WTC11 (cell line): Measurements from ENCODE around the gene KYNU. TPM values are rescaled to one million over a fixed set of nuclear protein-coding genes. Genes with fewer than 3 reads are reported as not detected.
"Not testable (repeated sequence)": the region's sequence is repeated elsewhere in the genome, so short reads cannot be mapped to it uniquely, and the experiment has no call there.

Experiments used
- ATAC-seq: fragments of 200-7000 bp; cut with Tn5 transposase; 2 replicates; pipeline ENCODE4 v1.10.0; 2021; ENCODE audit warnings: mild to moderate bottlenecking, moderate library complexity
- CTCF ChIA-PET: fragments of 300-600 bp; sonication (Branson Sonifier 250); formaldehyde crosslinking; loops from one replicate; lab custom pipeline; 2021; ENCODE audit warnings: antibody characterized with exemption; lab: Charles Lee
- POLR2A ChIA-PET: fragments of 350-600 bp; sonication (Branson Sonifier 250); formaldehyde crosslinking; loops from one replicate; lab custom pipeline; 2021; ENCODE audit warnings: antibody characterized with exemption; lab: Charles Lee
- DNase-seq: peaks from one replicate; pipeline ENCODE4 v3.0.0; 2021; ENCODE audit warnings: low spot score
- H3K27ac Mint-ChIP-seq: 2 replicates; pipeline ENCODE4 v1.8.0; 2021; ENCODE audit warnings: mixed read lengths
- H3K27me3 Mint-ChIP-seq: 2 replicates; pipeline ENCODE4 v1.8.0; 2021; ENCODE audit warnings: low read depth, mild to moderate bottlenecking, moderate library complexity, mixed read lengths
- H3K36me3 Mint-ChIP-seq: 2 replicates; pipeline ENCODE4 v1.8.0; 2021; ENCODE audit warnings: mixed read lengths
- H3K4me1 Mint-ChIP-seq: 2 replicates; pipeline ENCODE4 v1.8.0; 2022; ENCODE audit warnings: mixed read lengths
- H3K4me3 Mint-ChIP-seq: 2 replicates; pipeline ENCODE4 v1.8.0; 2021; ENCODE audit warnings: mild to moderate bottlenecking, moderate library complexity, mixed read lengths
- H3K9me3 Mint-ChIP-seq: 2 replicates; pipeline ENCODE4 v1.8.0; 2021; ENCODE audit warnings: mixed read lengths
- ATF3 ChIP-seq: sonication (generic); formaldehyde crosslinking; conservative IDR thresholded peaks from 2 replicates; pipeline ENCODE4 v1.8.1; 2022; ENCODE audit warnings: mild to moderate bottlenecking, missing genetic modification reagents
- CBFB ChIP-seq: sonication (generic); formaldehyde crosslinking; IDR thresholded peaks from 2 replicates; pipeline ENCODE4 v1.8.1; 2022; ENCODE audit warnings: mild to moderate bottlenecking, low read depth, missing genetic modification reagents
- CREM ChIP-seq: sonication (generic); formaldehyde crosslinking; IDR thresholded peaks from 2 replicates; pipeline ENCODE4 v1.8.1; 2022; ENCODE audit warnings: mild to moderate bottlenecking, missing genetic modification reagents, moderate library complexity
- ERG ChIP-seq: fragments of 250-450 bp; sonication (Bioruptor Pico); IDR thresholded peaks from 2 replicates; pipeline ENCODE4 v1.8.0; 2021; ENCODE audit warnings: mild to moderate bottlenecking
- HMGA2 ChIP-seq: fragments of 250-450 bp; sonication (Bioruptor Pico); IDR thresholded peaks from 2 replicates; pipeline ENCODE4 v1.4.0; 2021; ENCODE audit warnings: mild to moderate bottlenecking, moderate library complexity
- JUN ChIP-seq: sonication (generic); formaldehyde crosslinking; IDR thresholded peaks from 2 replicates; pipeline ENCODE4 v1.8.0; 2023; ENCODE audit warnings: mild to moderate bottlenecking, missing genetic modification reagents
- KAT7 ChIP-seq: sonication (generic); formaldehyde crosslinking; IDR thresholded peaks from 2 replicates; pipeline ENCODE4 v1.8.1; 2023; ENCODE audit warnings: missing genetic modification reagents, mild to moderate bottlenecking, borderline replicate concordance
- MLX ChIP-seq: sonication (generic); formaldehyde crosslinking; IDR thresholded peaks from 2 replicates; pipeline ENCODE4 v1.8.1; 2023; ENCODE audit warnings: mild to moderate bottlenecking, missing genetic modification reagents, moderate library complexity
- NFATC4 ChIP-seq: fragments of 250-450 bp; sonication (Bioruptor Pico); IDR thresholded peaks from 2 replicates; pipeline ENCODE4 v1.9.0; 2021; ENCODE audit warnings: mild to moderate bottlenecking
- NFYB ChIP-seq: sonication (generic); formaldehyde crosslinking; conservative IDR thresholded peaks from 2 replicates; pipeline ENCODE4 v1.8.0; 2022; ENCODE audit warnings: low read depth, missing genetic modification reagents
- OVOL2 ChIP-seq: fragments of 250-450 bp; sonication (Bioruptor Pico); IDR thresholded peaks from 2 replicates; pipeline ENCODE4 v1.9.0; 2021; ENCODE audit warnings: mild to moderate bottlenecking, borderline replicate concordance
- RELA ChIP-seq: sonication (generic); formaldehyde crosslinking; IDR thresholded peaks from 2 replicates; pipeline ENCODE4 v1.8.1; 2022; ENCODE audit warnings: missing genetic modification reagents, mild to moderate bottlenecking, borderline replicate concordance
- ZBTB21 ChIP-seq: sonication (generic); formaldehyde crosslinking; IDR thresholded peaks from 2 replicates; pipeline ENCODE4 v1.8.1; 2023; ENCODE audit warnings: mild to moderate bottlenecking, missing genetic modification reagents, borderline replicate concordance
- ZNF121 ChIP-seq: sonication (generic); formaldehyde crosslinking; IDR thresholded peaks from 2 replicates; pipeline ENCODE4 v1.8.0; 2023; ENCODE audit warnings: missing genetic modification reagents
- ZNF138 ChIP-seq: sonication (generic); formaldehyde crosslinking; conservative IDR thresholded peaks from 2 replicates; pipeline ENCODE4 v1.8.1; 2022; ENCODE audit warnings: mild to moderate bottlenecking, moderate library complexity, missing genetic modification reagents
- ZNF232 ChIP-seq: sonication (generic); formaldehyde crosslinking; IDR thresholded peaks from 2 replicates; pipeline ENCODE4 v1.8.0; 2022; ENCODE audit warnings: mild to moderate bottlenecking, missing genetic modification reagents
- ZNF317 ChIP-seq: sonication (generic); formaldehyde crosslinking; IDR thresholded peaks from 2 replicates; pipeline ENCODE4 v1.8.1; 2023; ENCODE audit warnings: low read depth, mild to moderate bottlenecking, moderate library complexity, missing genetic modification reagents, borderline replicate concordance
- ZNF396 ChIP-seq: fragments of 250-450 bp; sonication (Bioruptor Pico); IDR thresholded peaks from 2 replicates; pipeline ENCODE4 v1.8.0; 2021; ENCODE audit warnings: mild to moderate bottlenecking, moderate library complexity, borderline replicate concordance
- ZNF416 ChIP-seq: fragments of 250-450 bp; sonication (Bioruptor Pico); IDR thresholded peaks from 2 replicates; pipeline ENCODE4 v1.9.0; 2021; ENCODE audit warnings: mild to moderate bottlenecking, inconsistent platforms
- ZNF532 ChIP-seq: fragments of 250-450 bp; sonication (Bioruptor Pico); IDR thresholded peaks from 2 replicates; pipeline ENCODE4 v1.9.0; 2021; ENCODE audit warnings: mild to moderate bottlenecking, borderline replicate concordance
- ZSCAN18 ChIP-seq: fragments of 250-450 bp; sonication (Bioruptor Pico); IDR thresholded peaks from 2 replicates; pipeline ENCODE4 v2.1.2; 2022; ENCODE audit warnings: mild to moderate bottlenecking, moderate library complexity
- total RNA-seq: library from RNA; stranded (reverse); gene quantifications from 3 replicates; pipeline ENCODE4 v1.2.3, GENCODE V29; 2021

The KYNU gene
- total RNA-seq, 1 experiment from 2014 or later = 0.85 TPM

- ChIA-PET POLR2A (no interaction called here), CTCF (no interaction called here)
- no peak overlapping the region for H3K27ac Mint-ChIP-seq
- peaks cover 4% of the 10 kb centered on the region for H3K9me3 Mint-ChIP-seq
- H3K27me3 Mint-ChIP-seq = no peaks in the 10 kb centered on the region; the same call in 1 of the 2 replicates
- ATAC-seq (no peak), DNase-seq (no peak)
- TF ChIP-seq KAT7 (no peak), RELA (CRISPR knock-in tag) (no peak), ATF3 (CRISPR knock-in tag) (no peak), ZNF416 (CRISPR knock-in tag) (no peak), JUN (no peak), ERG (no peak), CREM (CRISPR knock-in tag) (no peak), ZNF396 (CRISPR knock-in tag) (no peak), OVOL2 (CRISPR knock-in tag) (no peak), ZNF138 (CRISPR knock-in tag) (no peak), ZNF121 (no peak), ZNF232 (CRISPR knock-in tag) (no peak), NFYB (CRISPR knock-in tag) (no peak)
- peaks cover 3% of the 10 kb centered on the region for H3K36me3 Mint-ChIP-seq
- peaks cover 7% of the 10 kb centered on the region; the same call in 1 of the 2 replicates for H3K4me1 Mint-ChIP-seq
- H3K4me3 Mint-ChIP-seq = no peak overlapping the region
These were observed 4.2 kb downstream of the KYNU start for GRCh38 chr2:142881619-142882018.

GRCh38 chr2:142882500-142882899 lies 5.0 kb downstream of the KYNU start:
- H3K4me1 Mint-ChIP-seq, DNase-seq, H3K36me3 Mint-ChIP-seq, ATAC-seq, H3K4me3 Mint-ChIP-seq, H3K9me3 Mint-ChIP-seq, H3K27ac Mint-ChIP-seq, H3K27me3 Mint-ChIP-seq, CTCF ChIA-PET: not testable (repeated sequence)
- POLR2A ChIA-PET = interaction anchor here (0.7 kb wide), 1 partner anchor 458 kb away, joined by 4 read pairs; no protein-coding TSS in a partner anchor

- no peak for DNase-seq
- peaks cover 3% of the 10 kb centered on the region for H3K36me3 Mint-ChIP-seq
- ChIA-PET CTCF (no interaction called here), POLR2A (no interaction called here)
- no peak overlapping the region for H3K4me3 Mint-ChIP-seq
- H3K4me1 Mint-ChIP-seq = no peaks in the 10 kb centered on the region
- H3K27me3 Mint-ChIP-seq = no peaks in the 10 kb centered on the region; the same call in 1 of the 2 replicates
- TF ChIP-seq ZNF532 (CRISPR knock-in tag) (no peak), ZBTB21 (no peak), CBFB (CRISPR knock-in tag) (no peak), ZNF317 (CRISPR knock-in tag) (no peak), ZSCAN18 (no peak), NFATC4 (CRISPR knock-in tag) (no peak), KAT7 (no peak), HMGA2 (no peak), MLX (no peak)
- no peak overlapping the region for H3K27ac Mint-ChIP-seq
- H3K9me3 Mint-ChIP-seq = peaks cover 4% of the 10 kb centered on the region
- ATAC-seq = no peak
These were observed 6.1 kb downstream of the KYNU start for GRCh38 chr2:142883526-142883925.
